ENCODE results near the gene CSRP1.

- no peak for TF ChIP-seq CTCF (IDR thresholded peaks at IDR 0.05; ENCODE audit: insufficient read depth, low read length, poor library complexity, severe bottlenecking)
- TF ChIP-seq EZH2phosphoT487 (conservative IDR thresholded peaks at IDR 0.05; ENCODE audit: low read length) = no peak
These were observed 4.4 kb downstream of the CSRP1 start for GRCh38 chr1:201502511-201502857.
